Loucy (cell line): ENCODE results near the gene MACROH2A1.

Source experiments
- H2AFZ ChIP-seq: fragments of 200-600 bp; sonication (generic); 2 replicates; pipeline ENCODE4 v1.6.0; 2016; ENCODE audit warnings: antibody characterized with exemption, mild to moderate bottlenecking, low read length, moderate library complexity
- H3F3A ChIP-seq: fragments of 200-600 bp; 2 replicates; pipeline ENCODE4 v1.6.0; 2016; ENCODE audit warnings: antibody characterized with exemption, low read depth, mild to moderate bottlenecking
- H3K27me3 ChIP-seq: fragments of 200-600 bp; sonication (generic); 2 replicates; pipeline ENCODE4 v1.6.1; 2014; ENCODE audit warnings: low read length, mild to moderate bottlenecking; ENCODE audit not compliant: insufficient read depth, poor library complexity, severe bottlenecking
- H3K36me3 ChIP-seq: fragments of 200-600 bp; sonication (generic); 2 replicates; pipeline ENCODE4 v1.6.1; 2016; ENCODE audit warnings: low read length; ENCODE audit not compliant: insufficient read depth
- H3K4me1 ChIP-seq: fragments of 200-600 bp; sonication (generic); 2 replicates; pipeline ENCODE4 v1.5.1; 2014; ENCODE audit warnings: low read length, mild to moderate bottlenecking; ENCODE audit not compliant: insufficient read depth, poor library complexity, severe bottlenecking
- H3K4me2 ChIP-seq: fragments of 200-600 bp; sonication (generic); 2 replicates; pipeline ENCODE4 v1.6.0; 2014; ENCODE audit warnings: antibody characterized with exemption, low read length, low read depth, mild to moderate bottlenecking; ENCODE audit not compliant: poor library complexity, severe bottlenecking
- H3K4me3 ChIP-seq: fragments of 200-600 bp; sonication (generic); 2 replicates; pipeline ENCODE4 v1.5.1; 2014; ENCODE audit warnings: low read length, mild to moderate bottlenecking, mixed read lengths; ENCODE audit not compliant: poor library complexity, severe bottlenecking
- H3K79me2 ChIP-seq: fragments of 200-600 bp; sonication (generic); 2 replicates; pipeline ENCODE4 v1.6.1; 2014; ENCODE audit warnings: low read length; ENCODE audit not compliant: insufficient read depth
- H3K9ac ChIP-seq: fragments of 200-600 bp; sonication (generic); 2 replicates; pipeline ENCODE4 v1.6.0; 2014; ENCODE audit warnings: mild to moderate bottlenecking, low read depth, low read length, moderate library complexity; ENCODE audit not compliant: poor library complexity, severe bottlenecking
- H3K9me2 ChIP-seq: fragments of 200-600 bp; sonication (generic); replicated peaks from 2 replicates; pipeline ENCODE4 v1.6.1; 2016; ENCODE audit warnings: low read depth, low read length, mixed read lengths
- H3K9me3 ChIP-seq: fragments of 200-600 bp; sonication (generic); 2 replicates; pipeline ENCODE4 v1.6.1; 2014; ENCODE audit warnings: mild to moderate bottlenecking, antibody characterized with exemption, low read length, low read depth; ENCODE audit not compliant: insufficient read depth
- H4K20me1 ChIP-seq: fragments of 200-600 bp; sonication (generic); 2 replicates; pipeline ENCODE4 v1.6.0; 2014; ENCODE audit warnings: antibody characterized with exemption, low read length, mild to moderate bottlenecking; ENCODE audit not compliant: insufficient read depth, poor library complexity, severe bottlenecking
- CTCF ChIP-seq: fragments of 200-600 bp; sonication (generic); conservative IDR thresholded peaks from 2 replicates; pipeline ENCODE4 v1.5.1; 2014; ENCODE audit warnings: mild to moderate bottlenecking, antibody characterized with exemption, low read length
- EZH2phosphoT487 ChIP-seq: fragments of 200-600 bp; IDR thresholded peaks from 2 replicates; pipeline ENCODE4 v1.6.1; 2018; ENCODE audit warnings: antibody characterized with exemption, mild to moderate bottlenecking, moderate library complexity, borderline replicate concordance

MACROH2A1 gene

GRCh38 chr5:135397084-135397483, 1.9 kb downstream of the MACROH2A1 start:
- Histone ChIP-seq H3K4me2 (peak overlapping the region; percentile 93), H4K20me1 (peaks cover 66% of the 10 kb centered on the region), H3K9me3 (no peaks in the 10 kb centered on the region), H3K36me3 (peaks cover 15% of the 10 kb centered on the region; the same call in 1 of the 2 replicates), H3F3A (no peaks in the 10 kb centered on the region), H3K9ac (peak overlapping the region; percentile 99), H2AFZ (no peak overlapping the region), H3K27me3 (peaks cover 5% of the 10 kb centered on the region), H3K9me2 (no peaks in the 10 kb centered on the region), H3K79me2 (peaks cover 90% of the 10 kb centered on the region), H3K4me3 (peak overlapping the region; percentile 84), H3K4me1 (peaks cover 62% of the 10 kb centered on the region)
- TF ChIP-seq EZH2phosphoT487 (no peak), CTCF (no peak)

GRCh38 chr5:135396459-135397055, 2.5 kb downstream of the MACROH2A1 start:
- peak overlapping the region; percentile 99 for H3K9ac ChIP-seq
- H3K4me1 ChIP-seq: peaks cover 67% of the 10 kb centered on the region
- no peaks in the 10 kb centered on the region for H3K9me3 ChIP-seq
- H3K36me3 ChIP-seq: peaks cover 20% of the 10 kb centered on the region; the same call in 1 of the 2 replicates
- no peak for TF ChIP-seq CTCF
- no peak for TF ChIP-seq EZH2phosphoT487
- no peaks in the 10 kb centered on the region for H3K9me2 ChIP-seq
- peaks cover 71% of the 10 kb centered on the region for H4K20me1 ChIP-seq
- no peaks in the 10 kb centered on the region for H3F3A ChIP-seq
- H3K4me3 ChIP-seq: peak overlapping the region; percentile 84
- H2AFZ ChIP-seq: no peak overlapping the region
- peak overlapping the region; percentile 93 for H3K4me2 ChIP-seq
- H3K79me2 ChIP-seq: peaks cover 96% of the 10 kb centered on the region
- H3K27me3 ChIP-seq: peaks cover 5% of the 10 kb centered on the region

- Histone ChIP-seq H2AFZ (no peak overlapping the region), H3K9me3 (no peaks in the 10 kb centered on the region), H3F3A (no peaks in the 10 kb centered on the region), H4K20me1 (peaks cover 78% of the 10 kb centered on the region), H3K4me3 (peak overlapping the region; percentile 84), H3K79me2 (peaks cover 100% of the 10 kb centered on the region), H3K9me2 (no peaks in the 10 kb centered on the region), H3K4me1 (peaks cover 74% of the 10 kb centered on the region), H3K4me2 (peak overlapping the region; percentile 93), H3K9ac (peak overlapping the region; percentile 99), H3K36me3 (peaks cover 27% of the 10 kb centered on the region; the same call in 1 of the 2 replicates), H3K27me3 (peaks cover 5% of the 10 kb centered on the region)
- TF ChIP-seq EZH2phosphoT487: no peak
- no peak for TF ChIP-seq CTCF
Observed at GRCh38 chr5:135395866-135396265, 3.2 kb downstream of the MACROH2A1 start.
